Stimulated activated CD8-positive, alpha-beta memory T cell treated with anti-CD3 and anti-CD28 coated beads, Interleukin-7, amount 100 ng/mL, for 24 hours (primary cell): ENCODE measurements around the gene HKDC1.
A peak's percentile ranks its signal among the peaks of the same experiment; 100 is the strongest.

ENCODE experiments used
- DNase-seq: peaks from one replicate; pipeline ENCODE4 v3.0.0-alpha.2; 2020; ENCODE audit warnings: low read depth

Gene HKDC1

DNA sequence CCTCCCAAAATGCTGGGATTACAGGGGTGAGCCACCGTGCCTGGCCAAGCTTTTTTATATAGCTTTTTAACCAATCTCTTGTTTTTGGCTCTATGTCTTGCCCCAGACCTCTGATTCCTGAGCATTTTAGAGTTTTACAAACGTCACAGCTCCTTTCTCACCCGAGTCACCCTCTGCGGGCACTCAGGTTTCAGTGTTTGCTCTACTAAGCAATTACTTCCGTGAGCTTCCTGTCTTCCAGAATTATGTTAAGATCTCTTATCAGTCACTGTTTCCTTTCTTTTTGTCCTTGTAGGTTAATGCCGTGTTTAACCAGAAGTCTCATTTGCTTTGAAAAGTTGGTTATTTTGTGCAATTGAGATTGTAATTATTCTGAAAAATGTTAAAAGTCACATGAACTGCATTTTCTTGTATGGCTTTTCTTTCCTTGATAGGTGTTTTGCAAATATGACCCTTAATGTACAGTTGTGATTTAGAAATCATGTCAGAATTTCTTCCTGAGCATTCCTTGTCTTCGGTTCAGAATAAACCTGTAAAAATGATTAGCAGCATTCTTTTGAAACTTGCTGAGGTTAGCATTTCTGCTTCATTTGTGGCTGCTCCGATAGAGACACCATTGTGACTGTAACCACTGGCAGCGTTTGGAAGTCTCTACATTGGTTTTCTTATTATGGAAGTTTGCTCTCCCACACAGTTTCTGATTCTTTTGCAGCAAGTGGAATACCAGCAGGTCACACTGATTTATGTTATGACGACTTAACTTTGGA, 4.5 kb upstream of the HKDC1 start:
- no peak for DNase-seq

DNA sequence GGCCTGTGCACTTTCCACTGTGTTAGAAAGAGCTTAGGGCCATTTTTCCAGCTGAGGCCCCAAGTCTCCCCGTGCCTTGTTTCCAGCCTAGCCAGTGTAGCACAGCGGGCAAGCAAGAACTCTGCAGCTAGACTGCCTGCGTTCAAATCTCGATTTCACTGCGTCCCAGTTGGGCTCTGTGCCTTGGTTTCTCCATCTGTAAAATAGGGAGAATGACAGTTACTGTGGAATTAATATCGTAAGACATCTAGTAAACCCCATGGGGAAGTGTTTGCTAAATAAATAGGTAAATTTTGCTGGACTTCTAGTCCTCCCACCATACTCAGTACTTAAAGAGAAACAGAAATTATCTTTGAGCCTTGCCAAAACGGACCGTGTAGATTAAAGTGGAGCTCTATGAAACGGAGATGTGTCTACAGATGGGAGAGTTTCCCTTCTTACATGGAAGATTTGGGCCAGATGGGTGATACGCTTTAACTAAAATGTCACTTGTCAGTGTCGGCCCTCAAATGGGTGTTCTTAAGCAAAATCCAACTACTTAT, 3.5 kb upstream of the HKDC1 start:
- no peak for DNase-seq

DNA sequence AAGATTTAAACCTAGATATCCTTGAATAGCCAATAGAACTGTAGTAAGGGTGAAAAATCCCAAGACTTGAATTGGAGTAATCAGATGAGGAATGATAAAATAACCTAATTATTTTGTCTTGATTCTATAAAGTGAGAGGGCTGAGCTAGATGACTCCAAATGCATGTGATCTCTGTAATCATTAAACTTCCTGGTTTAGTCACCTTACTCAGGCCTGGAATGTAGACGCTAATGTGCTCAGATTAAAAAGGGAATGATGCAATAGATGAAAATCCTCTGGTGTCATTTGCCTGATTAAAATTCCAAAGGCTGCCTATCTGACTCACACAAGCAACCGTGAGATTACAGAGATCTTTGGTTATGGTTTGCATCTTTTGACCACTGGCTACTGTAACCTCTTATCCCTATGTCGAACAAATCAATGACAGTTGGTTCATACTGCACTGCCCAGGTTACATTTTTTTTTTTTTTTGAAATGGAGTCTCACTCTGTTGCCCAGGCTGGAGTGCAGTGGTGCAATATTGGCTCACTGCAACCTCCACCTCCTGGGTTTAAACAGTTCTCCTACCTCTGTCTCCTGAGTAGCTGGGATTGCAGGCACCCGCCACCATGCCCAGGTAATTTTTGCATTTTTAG, 2.9 kb upstream of the HKDC1 start:
- DNase-seq: no peak

DNA sequence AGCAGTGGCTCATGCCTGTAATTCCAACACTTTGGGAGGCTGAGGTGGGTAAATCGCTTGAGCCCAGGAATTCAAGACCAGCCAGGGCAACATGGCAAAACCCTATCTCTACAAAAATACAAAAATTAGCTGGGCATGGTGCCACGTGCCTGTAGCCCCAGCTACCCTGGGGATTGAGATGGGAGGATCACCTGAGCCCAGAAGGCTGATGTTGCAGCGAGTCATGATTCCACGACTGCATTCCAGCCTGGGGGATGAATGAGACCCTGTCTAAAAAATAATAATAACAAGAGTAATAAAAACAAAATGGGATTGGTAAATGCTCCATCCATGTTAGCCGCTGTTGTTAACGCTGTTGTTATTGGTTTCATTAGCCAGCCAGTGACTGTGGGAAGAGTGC, 1.3 kb upstream of the HKDC1 start:
- no peak for DNase-seq

DNA sequence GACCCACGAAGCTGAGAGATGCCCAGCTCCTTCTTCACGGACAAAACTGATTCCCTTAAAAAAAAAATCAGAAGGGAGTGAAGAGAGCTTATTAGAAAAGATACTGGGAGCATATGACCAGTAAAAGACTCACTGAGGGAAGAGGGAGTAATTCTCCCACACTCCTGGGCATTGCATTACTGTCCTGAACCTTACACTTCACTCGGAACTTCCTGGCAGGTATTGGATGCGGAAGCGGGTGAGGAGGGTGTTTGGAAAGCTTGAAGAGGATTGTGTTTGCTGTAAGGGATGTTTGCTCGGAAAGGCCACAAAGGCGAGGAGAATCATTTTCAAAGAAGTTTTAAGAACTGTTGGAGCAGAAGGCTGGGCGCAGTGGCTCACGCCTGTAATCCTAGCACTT, 375 bp downstream of the HKDC1 start:
- DNase-seq: no peak

DNA sequence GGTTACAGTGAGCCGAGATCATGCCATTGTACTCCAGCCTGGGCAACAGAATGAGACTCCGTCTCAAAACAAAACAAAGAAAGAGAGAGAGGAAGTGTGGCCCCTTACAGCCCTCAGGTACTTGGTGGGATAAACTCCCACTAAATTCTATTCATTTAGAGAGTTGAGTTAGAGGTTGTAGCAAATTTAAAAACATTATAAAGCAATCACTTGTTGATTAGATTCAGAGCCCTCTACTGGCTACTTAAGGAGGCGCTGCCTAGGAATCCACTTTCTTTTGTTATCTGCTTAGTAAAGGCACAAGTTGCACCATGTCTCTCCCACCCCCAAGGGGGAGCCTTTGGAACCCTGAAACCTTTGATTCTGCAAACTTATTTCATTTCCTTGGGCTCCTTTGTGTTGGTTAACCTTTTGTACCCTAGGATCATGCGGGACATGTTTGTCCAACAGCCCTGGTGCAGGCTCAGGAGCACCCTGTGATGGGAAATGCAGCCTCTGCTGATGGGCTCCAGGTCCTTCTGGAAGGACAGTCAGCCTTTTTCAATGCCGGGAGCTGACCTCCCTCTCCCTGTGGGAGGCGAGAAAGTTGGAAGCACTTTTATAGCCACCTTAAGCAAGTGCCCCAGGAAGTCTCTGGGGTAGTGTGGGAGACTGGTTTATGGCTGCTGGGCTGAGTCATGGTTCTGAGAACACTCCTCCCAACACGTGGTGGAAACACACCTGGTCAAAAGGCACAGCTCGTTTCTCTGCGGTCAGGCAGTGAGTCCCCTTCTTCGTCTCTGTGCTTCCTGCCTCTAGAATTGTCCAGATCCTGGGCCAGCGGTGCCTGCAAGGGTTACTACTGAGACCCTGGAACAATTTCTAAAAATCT, 2.3 kb downstream of the HKDC1 start:
- peak; percentile 43 for DNase-seq

DNA sequence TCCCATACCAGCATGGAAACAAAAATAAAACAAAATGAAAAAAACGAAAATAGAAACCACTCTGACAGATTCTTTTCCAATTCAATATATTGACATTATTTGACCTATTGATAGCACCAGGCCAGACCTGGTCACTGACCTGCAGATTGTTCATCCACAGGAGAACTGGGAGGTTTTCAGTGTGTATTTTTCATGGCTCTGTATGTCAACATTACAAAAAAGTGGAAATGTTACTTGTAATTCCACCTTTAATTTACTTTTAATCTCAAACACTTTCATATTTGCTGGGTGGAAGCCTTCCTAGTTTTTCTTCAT, 2.9 kb downstream of the HKDC1 start:
- no peak for DNase-seq

DNA sequence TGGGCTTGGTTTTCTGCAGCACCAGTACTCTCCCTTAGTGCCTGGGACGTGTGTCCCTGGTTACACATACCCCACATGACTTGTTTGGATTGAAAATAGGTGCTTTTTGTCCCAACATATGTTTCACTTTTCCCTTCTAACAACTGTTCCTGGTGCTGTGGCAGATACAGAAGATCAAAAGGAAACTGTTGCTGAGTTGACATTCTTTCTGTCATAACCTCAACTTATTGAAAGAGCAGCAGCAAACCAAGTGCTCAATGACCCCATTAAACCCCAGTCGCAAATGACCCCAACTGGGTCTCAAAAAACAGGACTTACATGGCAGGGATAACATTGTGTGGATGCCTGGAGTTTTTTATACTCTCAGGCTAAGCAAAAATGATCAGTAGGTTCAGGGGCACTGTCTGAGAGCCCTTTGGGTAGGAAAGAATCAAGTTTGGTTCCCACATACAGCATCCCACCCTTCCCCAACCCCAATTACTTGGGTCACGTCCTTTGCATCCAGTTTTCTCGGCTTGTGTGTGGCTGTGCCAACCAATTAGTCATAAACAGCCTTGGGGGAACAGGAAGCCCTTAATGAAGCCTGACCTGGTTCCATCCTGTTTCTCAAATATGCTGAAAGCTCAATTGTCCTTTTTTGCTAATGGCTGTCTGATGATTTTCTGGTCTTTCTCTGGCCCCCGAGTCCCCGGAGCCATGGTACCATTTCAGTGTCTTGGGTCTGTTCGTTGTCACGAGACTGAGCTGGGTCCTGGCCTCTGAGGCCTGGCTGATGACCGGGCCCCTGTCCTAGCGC, 4.9 kb downstream of the HKDC1 start:
- no peak for DNase-seq

DNA sequence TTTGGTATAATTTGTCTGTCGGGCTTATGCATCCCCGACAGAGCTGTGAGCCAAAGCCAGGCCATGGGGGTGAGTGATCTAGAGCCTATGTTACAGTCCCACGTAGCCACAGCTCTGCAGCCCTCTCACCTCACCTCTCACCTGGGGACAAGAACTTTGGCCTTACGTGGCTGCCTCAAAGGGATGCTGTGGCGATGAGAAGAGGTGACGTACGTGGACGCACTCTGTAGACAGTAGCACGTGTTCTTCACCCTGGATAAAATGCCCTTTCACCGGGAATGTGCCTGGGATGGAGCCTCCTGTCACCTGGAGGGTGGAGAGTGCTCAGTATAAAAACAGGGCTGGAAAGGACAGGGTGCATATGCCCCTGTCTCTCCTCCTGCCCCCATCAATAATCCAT, 5.5 kb downstream of the HKDC1 start:
- no peak for DNase-seq

DNA sequence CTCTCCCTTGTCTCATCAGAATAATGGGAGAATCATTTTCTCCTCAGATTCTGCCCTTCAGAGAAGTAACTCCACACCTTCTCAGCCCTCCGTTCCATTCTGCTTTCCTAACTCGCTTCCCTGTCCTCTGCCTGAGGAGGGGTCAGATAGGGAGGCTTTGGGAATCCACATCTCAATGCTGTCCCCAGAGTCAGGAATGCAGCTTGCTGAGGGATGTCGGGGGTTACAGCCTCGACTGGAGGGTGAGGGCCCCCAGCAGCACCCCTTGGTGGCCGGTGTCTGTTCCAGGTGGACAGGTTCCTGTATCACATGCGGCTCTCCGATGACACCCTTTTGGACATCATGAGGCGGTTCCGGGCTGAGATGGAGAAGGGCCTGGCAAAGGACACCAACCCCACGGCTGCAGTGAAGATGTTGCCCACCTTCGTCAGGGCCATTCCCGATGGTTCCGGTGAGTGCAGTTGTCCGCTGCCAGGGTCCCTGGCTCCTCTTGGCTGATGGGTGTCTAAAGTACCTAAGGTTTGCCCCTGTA, 6.9 kb downstream of the HKDC1 start:
- no peak for DNase-seq

DNA sequence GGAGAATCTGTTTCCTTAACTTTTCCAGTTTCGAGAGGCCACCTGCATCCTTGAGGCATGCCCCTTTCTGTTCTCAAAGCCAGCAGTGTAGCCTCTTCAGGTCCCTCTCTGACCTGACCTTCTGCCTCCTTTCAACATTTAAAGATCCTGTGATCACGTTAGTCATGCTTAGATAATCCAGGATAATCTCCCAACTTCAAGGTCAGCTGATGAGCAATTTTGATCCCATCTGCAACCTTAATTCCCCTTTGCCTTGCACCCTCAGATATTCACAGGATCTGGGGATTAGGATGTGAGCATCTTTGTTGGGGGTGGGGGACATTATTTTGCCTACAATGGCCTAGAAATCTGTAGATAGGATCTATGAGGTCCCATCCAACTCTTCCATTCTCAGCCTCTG, 8.0 kb downstream of the HKDC1 start:
- DNase-seq: no peak

DNA sequence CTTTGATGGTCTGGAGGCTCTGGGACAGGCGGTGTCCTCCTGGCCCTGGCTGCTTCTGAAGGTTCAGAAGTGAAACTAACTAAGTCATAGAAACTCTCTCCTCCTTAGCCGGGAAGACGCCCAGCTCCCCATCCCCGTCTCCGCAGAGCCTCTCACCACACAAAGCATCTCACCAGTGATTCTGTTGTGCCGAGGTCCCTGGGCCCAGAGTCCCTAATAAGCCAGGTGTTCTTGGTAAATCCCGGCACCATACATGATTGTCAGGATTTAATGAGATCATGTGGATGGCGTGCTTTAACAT, 9.4 kb downstream of the HKDC1 start:
- no peak for DNase-seq

DNA sequence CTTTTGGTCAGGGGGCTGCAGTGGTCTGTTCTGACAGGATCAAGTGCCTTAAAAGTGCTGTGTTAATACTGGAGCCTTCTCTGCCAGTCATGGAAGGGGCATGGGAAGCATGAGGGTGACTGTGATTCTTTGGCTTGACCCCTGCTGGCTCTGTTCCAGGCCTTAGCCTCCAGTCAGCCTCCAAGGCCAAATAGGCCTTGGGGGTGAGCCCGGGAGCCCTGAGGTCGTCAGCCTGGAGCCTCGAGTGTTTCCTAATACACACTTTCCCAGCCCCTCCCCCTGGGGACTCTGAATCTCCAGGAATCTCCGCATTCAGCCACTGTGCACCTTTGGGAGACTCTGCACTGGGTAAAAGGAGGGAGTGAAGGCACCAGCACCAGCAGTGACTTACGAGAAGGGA, 10.0 kb downstream of the HKDC1 start:
- no peak for DNase-seq

DNA sequence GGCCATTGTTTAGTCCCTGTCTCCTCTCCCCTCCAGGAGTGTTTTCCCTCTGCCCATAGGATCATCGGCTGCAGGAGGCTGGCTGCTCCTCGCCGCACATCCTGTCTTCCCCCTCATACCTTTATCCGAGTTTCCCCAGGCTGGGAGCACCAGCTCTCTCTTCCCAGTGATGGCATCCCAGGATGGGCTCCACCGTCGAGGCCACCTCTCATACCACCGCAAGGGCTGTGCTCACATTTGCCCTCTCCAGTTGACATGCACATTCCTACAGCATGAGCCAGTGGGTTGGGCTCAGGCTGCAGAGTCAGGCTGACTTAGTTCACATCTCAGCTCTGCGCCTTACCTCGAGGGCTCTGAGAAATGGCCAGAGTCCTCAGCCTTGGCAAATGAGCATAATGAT, 12.1 kb downstream of the HKDC1 start:
- no peak for DNase-seq

DNA sequence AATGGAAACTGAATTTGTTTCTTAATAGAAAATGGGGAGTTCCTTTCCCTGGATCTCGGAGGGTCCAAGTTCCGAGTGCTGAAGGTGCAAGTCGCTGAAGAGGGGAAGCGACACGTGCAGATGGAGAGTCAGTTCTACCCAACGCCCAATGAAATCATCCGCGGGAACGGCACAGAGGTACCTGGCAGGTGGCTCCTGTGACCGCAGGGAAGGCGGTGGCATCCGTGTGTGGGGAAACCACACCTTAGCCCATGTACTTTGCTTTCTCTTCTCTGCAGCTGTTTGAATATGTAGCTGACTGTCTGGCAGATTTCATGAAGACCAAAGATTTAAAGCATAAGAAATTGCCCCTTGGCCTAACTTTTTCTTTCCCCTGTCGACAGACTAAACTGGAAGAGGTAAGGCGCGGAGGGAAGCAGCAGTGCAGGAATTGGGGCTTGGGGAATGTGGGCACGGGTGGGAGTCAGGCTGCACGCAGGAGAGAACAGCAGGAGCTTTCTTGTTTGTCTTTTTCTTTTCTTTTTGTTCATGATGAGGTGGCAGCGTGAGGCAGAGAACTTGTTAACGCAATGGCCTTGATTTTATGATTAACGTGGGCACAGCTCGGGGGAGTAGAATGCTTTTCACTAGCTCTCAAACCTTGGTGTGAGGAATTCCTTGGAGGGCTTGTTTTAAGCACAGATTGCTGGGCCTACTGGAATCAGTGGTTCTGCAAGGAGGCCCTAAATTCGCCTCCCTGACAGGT, 12.8 kb downstream of the HKDC1 start:
- DNase-seq: no peak

DNA sequence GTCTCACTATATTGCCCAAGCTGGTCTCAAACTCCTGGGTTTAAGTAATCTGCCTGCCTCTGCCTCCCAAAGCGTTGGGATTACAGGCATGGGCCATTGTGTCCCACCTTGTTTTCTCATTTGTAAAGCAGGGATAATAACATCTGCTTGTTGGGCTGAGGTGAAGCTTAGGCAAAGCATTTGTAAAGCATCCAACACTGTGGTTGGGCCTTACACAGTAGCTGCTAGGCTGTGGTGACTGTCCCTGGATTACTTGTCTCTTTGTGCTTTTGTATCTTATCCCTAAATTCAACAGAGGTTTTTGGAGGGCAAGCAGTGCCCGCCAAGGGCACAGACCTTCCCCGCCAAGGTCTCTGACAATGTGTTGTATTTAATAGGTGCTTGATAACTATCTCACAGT, 14.3 kb downstream of the HKDC1 start:
- no peak for DNase-seq

DNA sequence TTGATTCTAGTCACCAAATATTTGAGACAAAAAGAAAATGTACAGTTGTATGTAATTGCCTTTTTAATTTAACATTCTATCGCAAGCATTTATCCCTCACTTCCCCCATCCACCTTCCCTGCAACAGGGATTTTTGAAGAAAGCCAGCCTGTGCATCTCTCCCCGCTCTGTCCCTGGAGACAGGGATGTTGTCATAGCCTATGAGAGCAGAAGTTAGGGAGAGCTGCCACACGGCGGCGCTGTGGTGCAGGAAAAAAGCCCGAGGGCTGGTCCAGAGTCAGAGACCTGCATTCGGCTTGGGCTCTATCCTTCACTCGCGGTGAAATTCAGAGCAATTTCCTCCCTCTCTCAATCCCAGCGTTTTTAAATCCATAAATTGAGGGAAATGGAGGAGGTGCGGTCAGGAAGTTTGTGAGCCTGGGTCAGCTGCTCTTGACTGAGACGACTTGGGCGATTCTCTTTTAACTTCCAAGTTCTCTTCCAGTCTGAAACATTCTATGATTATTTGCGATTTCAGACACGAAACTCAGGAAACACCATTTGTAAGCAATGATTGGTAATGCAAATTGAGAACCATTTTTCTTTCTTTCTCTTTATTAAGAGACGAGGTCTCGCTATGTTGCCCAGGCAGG, 17.5 kb downstream of the HKDC1 start:
- peak; percentile 74 for DNase-seq

DNA sequence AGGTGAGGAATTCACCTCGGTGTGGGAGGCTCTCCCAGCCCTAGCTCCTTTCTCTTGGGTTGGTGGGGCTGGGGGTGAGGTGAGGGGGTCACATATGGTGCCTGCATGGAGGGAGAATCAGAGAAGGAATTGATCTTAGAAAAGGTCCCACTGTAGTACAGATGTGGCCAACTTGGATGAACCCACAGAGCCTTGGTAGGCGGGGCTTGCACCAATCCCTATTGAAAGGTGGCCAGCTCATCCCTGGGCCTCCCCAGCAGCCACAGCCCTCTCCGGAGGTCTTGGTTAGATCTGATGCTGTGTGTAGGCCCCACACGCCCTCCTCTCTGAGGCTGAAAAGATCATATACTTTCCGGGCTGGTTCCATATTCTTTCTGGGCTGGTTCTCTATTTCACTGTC, 19.0 kb downstream of the HKDC1 start:
- no peak for DNase-seq

DNA sequence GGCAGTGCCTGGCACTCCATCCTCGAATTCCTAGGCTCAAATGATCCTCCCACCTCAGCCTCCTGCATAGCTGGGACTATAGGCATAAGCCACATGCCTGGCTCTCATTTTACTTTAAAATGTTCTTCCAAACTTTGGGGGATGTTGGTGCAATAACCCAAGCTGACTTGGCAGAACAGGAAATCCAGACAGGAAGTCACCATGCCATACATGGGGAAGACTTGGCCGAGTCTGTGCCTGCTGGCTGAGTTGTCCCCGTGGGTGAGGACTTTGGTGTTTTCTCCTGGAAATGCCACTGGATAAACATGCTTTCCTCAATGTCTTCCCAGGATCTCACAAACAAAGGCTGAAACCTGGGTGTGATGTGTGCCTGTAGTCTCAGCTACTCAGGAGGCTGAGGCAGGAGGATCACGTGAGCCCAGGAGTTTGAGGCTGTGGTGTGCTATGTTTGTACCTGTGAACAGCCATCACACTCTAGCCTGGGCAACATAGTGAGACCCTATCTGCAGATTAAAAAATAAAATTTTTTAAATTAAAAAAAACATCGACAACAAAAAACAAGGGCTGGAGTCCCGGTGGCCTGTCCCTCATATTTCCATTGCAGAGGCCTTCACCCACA, 19.8 kb downstream of the HKDC1 start:
- DNase-seq: no peak

DNA sequence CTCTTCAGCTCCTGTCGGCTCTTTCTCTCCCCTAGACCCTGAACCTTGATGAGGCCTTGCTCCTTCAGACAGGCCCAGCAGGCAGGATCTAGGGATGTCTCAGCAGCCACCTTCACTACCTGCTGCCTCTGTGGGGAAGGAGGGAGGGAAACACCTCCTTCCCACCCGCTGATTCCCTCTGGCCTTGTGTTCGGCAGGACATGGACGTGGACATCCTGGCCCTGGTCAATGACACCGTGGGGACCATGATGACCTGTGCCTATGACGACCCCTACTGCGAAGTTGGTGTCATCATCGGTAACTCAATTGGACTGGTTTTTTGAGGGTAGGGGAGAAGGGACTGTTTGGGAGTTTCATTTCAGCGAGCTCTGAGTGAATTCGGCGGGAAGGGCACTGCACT, 20.3 kb downstream of the HKDC1 start:
- DNase-seq: no peak
